GM12878 (cell line): ENCODE results near the gene MRPL16. TPM values are rescaled to one million over a fixed set of nuclear protein-coding genes. Genes with fewer than 3 reads are reported as not detected.
A peak's percentile ranks its signal among the peaks of the same experiment; 100 is the strongest.

ENCODE experiments used
- BHLHE40 ChIP-seq, 2 experiments: fragments of 450-650 bp in 1 of 2; IDR thresholded peaks; 2 replicates each; pipeline ENCODE4 v1.6.1; 2011 to 2017; ENCODE audit warnings: low read depth in 2 of 2, borderline replicate concordance in 1 of 2, improper control_type of control experiment in 1 of 2, low read length in 1 of 2, mild to moderate bottlenecking in 1 of 2
- CBFB ChIP-seq: IDR thresholded peaks from 2 replicates; pipeline ENCODE4 v1.6.1; 2016; ENCODE audit warnings: antibody characterized with exemption, low read depth
- CBX3 ChIP-seq: fragments of 200-600 bp; sonication (generic); IDR thresholded peaks from 2 replicates; pipeline ENCODE4 v1.6.1; 2016; ENCODE audit warnings: low read depth, borderline replicate concordance
- CBX5 ChIP-seq: sonication (generic); IDR thresholded peaks from 2 replicates; pipeline ENCODE4 v1.6.1; 2016; ENCODE audit warnings: low read depth, moderate library complexity, mild to moderate bottlenecking, inconsistent platforms
- CHD2 ChIP-seq: IDR thresholded peaks from 2 replicates; pipeline ENCODE4 v1.6.1; 2011; ENCODE audit warnings: low read depth, low read length, improper control_type of control experiment, borderline replicate concordance
- EED ChIP-seq: sonication (generic); IDR thresholded peaks from 2 replicates; pipeline ENCODE4 v1.6.1; 2016; ENCODE audit warnings: antibody characterized with exemption, low read depth
- EP300 ChIP-seq, 2 experiments: fragments of 150-350 bp in 1 of 2; IDR thresholded peaks; 2 replicates each; pipeline ENCODE4 v1.6.1; 2011 to 2012; ENCODE audit warnings: low read depth in 2 of 2, low read length in 2 of 2, borderline replicate concordance in 1 of 2, improper control_type of control experiment in 1 of 2, inconsistent platforms in 1 of 2; ENCODE audit not compliant: control insufficient read depth in 1 of 2
- IRF3 ChIP-seq: fragments of 450-650 bp; IDR thresholded peaks from 2 replicates; pipeline ENCODE4 v1.6.1; 2014; ENCODE audit warnings: mild to moderate bottlenecking
- IRF4 ChIP-seq: IDR thresholded peaks from 2 replicates; pipeline ENCODE4 v1.6.1; 2011; ENCODE audit warnings: low read depth, low read length
- RCOR1 ChIP-seq: conservative IDR thresholded peaks from 2 replicates; pipeline ENCODE4 v1.6.1; 2012; ENCODE audit warnings: low read depth, low read length, improper control_type of control experiment
- RFX5 ChIP-seq: IDR thresholded peaks from 2 replicates; pipeline ENCODE4 v1.6.1; 2011; ENCODE audit warnings: low read depth, low read length, improper control_type of control experiment
- SIN3A ChIP-seq: IDR thresholded peaks from 2 replicates; pipeline ENCODE4 v1.6.1; 2012; ENCODE audit warnings: low read depth, low read length, improper control_type of control experiment
- STAT1 ChIP-seq: fragments of 450-650 bp; conservative IDR thresholded peaks from 2 replicates; pipeline ENCODE4 v1.6.1; 2014; ENCODE audit warnings: antibody characterized with exemption, mild to moderate bottlenecking
- TCF12 ChIP-seq: IDR thresholded peaks from 2 replicates; pipeline ENCODE4 v1.6.1; 2011; ENCODE audit warnings: low read depth, mild to moderate bottlenecking, low read length
- ZNF217 ChIP-seq: fragments of 450-650 bp; IDR thresholded peaks from 2 replicates; pipeline ENCODE4 v1.6.1; 2017; ENCODE audit warnings: antibody characterized with exemption, mild to moderate bottlenecking
- polyA plus RNA-seq, 11 experiments: library from polyadenylated mRNA; depleted of rRNA in 4 of 11; unstranded in 6 of 11; stranded (reverse) in 5 of 11; fragments of >200 nt; fragmentation: Nextera tagmentation in 4 of 11; fragmentation: Illumina TruSeq in 1 of 11; extraction: Ambion mirVana in 4 of 11; extraction: Trizol in 1 of 11; gene quantifications; 1 replicate in 1 of 11; 2 replicates in 10 of 11; pipeline versions ENCODE4 v1.2.1 to v1.2.3, GENCODE V29; 2011 to 2016; ENCODE audit warnings: inconsistent platforms in 2 of 11, missing spikeins in 2 of 11, low read depth in 1 of 11
- total RNA-seq, 4 experiments: library from RNA; depleted of rRNA in 3 of 4; stranded (reverse); fragments of >200 nt in 3 of 4; fragmentation: Illumina TruSeq in 1 of 4; extraction: Trizol in 1 of 4; gene quantifications; 2 replicates each; pipeline versions ENCODE4 v1.2.1 to v1.2.3, GENCODE V29; 2013 to 2021
- TF ChIP-seq, protein P1 (sequence below): fragments of 450-650 bp; IDR thresholded peaks from 2 replicates; pipeline ENCODE4 v1.6.1; 2017; ENCODE audit warnings: mild to moderate bottlenecking, low read depth, inconsistent platforms; ENCODE audit not compliant: poor library complexity, severe bottlenecking
- TF ChIP-seq, protein P2 (sequence below): fragments of 450-650 bp; IDR thresholded peaks from 2 replicates; pipeline ENCODE4 v1.6.1; 2017; ENCODE audit warnings: borderline replicate concordance
- TF ChIP-seq, protein P3 (sequence below): fragments of 150-350 bp; IDR thresholded peaks from 2 replicates; pipeline ENCODE4 v1.6.1; 2016; ENCODE audit warnings: low read depth, low read length

MRPL16 gene
- total and polyA plus RNA-seq, 10 of the 15 experiments (the other 5 are each of a cell fraction or from before 2014, with no cell fraction given) = 38.2 to 167 (median 106) TPM

GRCh38 chr11:59810189-59810910 lies at the start of gene MRPL16 (continued):
- TF ChIP-seq STAT1 = peak; percentile 95
- TF ChIP-seq RFX5 = no peak
- TF ChIP-seq, protein P1, sequence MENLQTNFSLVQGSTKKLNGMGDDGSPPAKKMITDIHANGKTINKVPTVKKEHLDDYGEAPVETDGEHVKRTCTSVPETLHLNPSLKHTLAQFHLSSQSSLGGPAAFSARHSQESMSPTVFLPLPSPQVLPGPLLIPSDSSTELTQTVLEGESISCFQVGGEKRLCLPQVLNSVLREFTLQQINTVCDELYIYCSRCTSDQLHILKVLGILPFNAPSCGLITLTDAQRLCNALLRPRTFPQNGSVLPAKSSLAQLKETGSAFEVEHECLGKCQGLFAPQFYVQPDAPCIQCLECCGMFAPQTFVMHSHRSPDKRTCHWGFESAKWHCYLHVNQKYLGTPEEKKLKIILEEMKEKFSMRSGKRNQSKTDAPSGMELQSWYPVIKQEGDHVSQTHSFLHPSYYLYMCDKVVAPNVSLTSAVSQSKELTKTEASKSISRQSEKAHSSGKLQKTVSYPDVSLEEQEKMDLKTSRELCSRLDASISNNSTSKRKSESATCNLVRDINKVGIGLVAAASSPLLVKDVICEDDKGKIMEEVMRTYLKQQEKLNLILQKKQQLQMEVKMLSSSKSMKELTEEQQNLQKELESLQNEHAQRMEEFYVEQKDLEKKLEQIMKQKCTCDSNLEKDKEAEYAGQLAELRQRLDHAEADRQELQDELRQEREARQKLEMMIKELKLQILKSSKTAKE = peak; percentile 37
- peak; percentile 35; the same call in 1 of the 2 replicates for TF ChIP-seq CHD2
- no peak for TF ChIP-seq IRF3
- TF ChIP-seq CBFB = no peak
- 0 out of 2 replicates have a peak, but pooled peaks have one; percentile 37 for TF ChIP-seq EED
- TF ChIP-seq CBX5 = peak; percentile 92; the same call in 1 of the 2 replicates
- TF ChIP-seq, protein P2, sequence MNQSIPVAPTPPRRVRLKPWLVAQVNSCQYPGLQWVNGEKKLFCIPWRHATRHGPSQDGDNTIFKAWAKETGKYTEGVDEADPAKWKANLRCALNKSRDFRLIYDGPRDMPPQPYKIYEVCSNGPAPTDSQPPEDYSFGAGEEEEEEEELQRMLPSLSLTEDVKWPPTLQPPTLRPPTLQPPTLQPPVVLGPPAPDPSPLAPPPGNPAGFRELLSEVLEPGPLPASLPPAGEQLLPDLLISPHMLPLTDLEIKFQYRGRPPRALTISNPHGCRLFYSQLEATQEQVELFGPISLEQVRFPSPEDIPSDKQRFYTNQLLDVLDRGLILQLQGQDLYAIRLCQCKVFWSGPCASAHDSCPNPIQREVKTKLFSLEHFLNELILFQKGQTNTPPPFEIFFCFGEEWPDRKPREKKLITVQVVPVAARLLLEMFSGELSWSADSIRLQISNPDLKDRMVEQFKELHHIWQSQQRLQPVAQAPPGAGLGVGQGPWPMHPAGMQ = no peak
- no peak for TF ChIP-seq CBX3
- peak; percentile 59; the same call in 1 of the 2 replicates for TF ChIP-seq SIN3A
- TF ChIP-seq BHLHE40 (IDR thresholded peaks at IDR 0.05; ENCODE audit: borderline replicate concordance in 1 of 2, low read depth in 2 of 2, low read length in 1 of 2) = peak; percentile 24 to 59; a peak in 1 of 4 replicates
- TF ChIP-seq RCOR1 = no peak
- TF ChIP-seq EP300 (IDR thresholded peaks at IDR 0.05; ENCODE audit: borderline replicate concordance in 1 of 2, control insufficient read depth in 1 of 2, low read depth in 2 of 2, low read length in 2 of 2) = no peak
- TF ChIP-seq TCF12 = no peak; the same call in 1 of the 2 replicates
- TF ChIP-seq, protein P3, sequence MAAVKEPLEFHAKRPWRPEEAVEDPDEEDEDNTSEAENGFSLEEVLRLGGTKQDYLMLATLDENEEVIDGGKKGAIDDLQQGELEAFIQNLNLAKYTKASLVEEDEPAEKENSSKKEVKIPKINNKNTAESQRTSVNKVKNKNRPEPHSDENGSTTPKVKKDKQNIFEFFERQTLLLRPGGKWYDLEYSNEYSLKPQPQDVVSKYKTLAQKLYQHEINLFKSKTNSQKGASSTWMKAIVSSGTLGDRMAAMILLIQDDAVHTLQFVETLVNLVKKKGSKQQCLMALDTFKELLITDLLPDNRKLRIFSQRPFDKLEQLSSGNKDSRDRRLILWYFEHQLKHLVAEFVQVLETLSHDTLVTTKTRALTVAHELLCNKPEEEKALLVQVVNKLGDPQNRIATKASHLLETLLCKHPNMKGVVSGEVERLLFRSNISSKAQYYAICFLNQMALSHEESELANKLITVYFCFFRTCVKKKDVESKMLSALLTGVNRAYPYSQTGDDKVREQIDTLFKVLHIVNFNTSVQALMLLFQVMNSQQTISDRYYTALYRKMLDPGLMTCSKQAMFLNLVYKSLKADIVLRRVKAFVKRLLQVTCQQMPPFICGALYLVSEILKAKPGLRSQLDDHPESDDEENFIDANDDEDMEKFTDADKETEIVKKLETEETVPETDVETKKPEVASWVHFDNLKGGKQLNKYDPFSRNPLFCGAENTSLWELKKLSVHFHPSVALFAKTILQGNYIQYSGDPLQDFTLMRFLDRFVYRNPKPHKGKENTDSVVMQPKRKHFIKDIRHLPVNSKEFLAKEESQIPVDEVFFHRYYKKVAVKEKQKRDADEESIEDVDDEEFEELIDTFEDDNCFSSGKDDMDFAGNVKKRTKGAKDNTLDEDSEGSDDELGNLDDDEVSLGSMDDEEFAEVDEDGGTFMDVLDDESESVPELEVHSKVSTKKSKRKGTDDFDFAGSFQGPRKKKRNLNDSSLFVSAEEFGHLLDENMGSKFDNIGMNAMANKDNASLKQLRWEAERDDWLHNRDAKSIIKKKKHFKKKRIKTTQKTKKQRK = no peak
- peak; percentile 55; the same call in 1 of the 2 replicates for TF ChIP-seq IRF4
- TF ChIP-seq ZNF217 = 0 out of 2 replicates have a peak, but pooled peaks have one; percentile 59
